ENCODE data around the gene CACNA1G. TPM values are rescaled to one million over a fixed set of nuclear protein-coding genes. Genes with fewer than 3 reads are reported as not detected.
A peak's percentile ranks its signal among the peaks of the same experiment; 100 is the strongest.

The CACNA1G gene
- total and polyA plus RNA-seq, 5 donors, result 4.3 to 14.8 (median 4.5) TPM

GRCh38 chr17:50626037-50626574 lies 65.6 kb downstream of the CACNA1G start:
- Histone ChIP-seq H3K4me3 (ENCODE audit: low read length) (no peak overlapping the region), H3K27ac (ENCODE audit: low read length) (no peak overlapping the region), H3K27me3 (ENCODE audit: control insufficient read depth, insufficient read depth) (no peaks in the 10 kb centered on the region), H3K4me1 (ENCODE audit: control insufficient read depth, insufficient read depth, low read length) (no peaks in the 10 kb centered on the region), H3K9me3 (ENCODE audit: control insufficient read depth, low read length) (no peaks in the 10 kb centered on the region)
- DNase-seq (peak; percentile 80 to 91 (median 90)), ATAC-seq (peak; percentile 71 to 81)
- intact Hi-C loops (cut with DNase I), result loop anchor here (5.0 to 10.0 kb wide), 2 partner anchors 74 to 141 kb away; no protein-coding TSS in a partner anchor
- 41% methylated on average over 19 of the region's 19 CpGs for WGBS

- DNase-seq (peak in 1 of 3 donors; percentile 12), ATAC-seq (no peak)
- intact Hi-C loops (cut with DNase I), result loop anchor here (5.0 to 10.0 kb wide), 2 partner anchors 75 to 142 kb away; no protein-coding TSS in a partner anchor
- WGBS, result 84% methylated on average over 17 of the region's 17 CpGs
- no peak overlapping the region for H3K4me3 ChIP-seq (ENCODE audit: low read length)
- H3K27ac ChIP-seq (ENCODE audit: low read length), result no peak overlapping the region
- H3K9me3 ChIP-seq (ENCODE audit: control insufficient read depth, low read length), result no peaks in the 10 kb centered on the region
- no peaks in the 10 kb centered on the region for H3K27me3 ChIP-seq (ENCODE audit: control insufficient read depth, insufficient read depth)
- no peaks in the 10 kb centered on the region for H3K4me1 ChIP-seq (ENCODE audit: control insufficient read depth, insufficient read depth, low read length)
These were observed 66.7 kb downstream of the CACNA1G start for GRCh38 chr17:50627036-50627781.

- no peaks in the 10 kb centered on the region for H3K9me3 ChIP-seq (ENCODE audit: control insufficient read depth, low read length)
- ATAC-seq (no peak), DNase-seq (peak in 1 of 3 donors; percentile 57)
- H3K27me3 ChIP-seq (ENCODE audit: control insufficient read depth, insufficient read depth), result no peaks in the 10 kb centered on the region
- no peak overlapping the region for H3K4me3 ChIP-seq (ENCODE audit: low read length)
- 43% methylated on average over 17 of the region's 17 CpGs for WGBS
- H3K4me1 ChIP-seq (ENCODE audit: control insufficient read depth, insufficient read depth, low read length), result no peaks in the 10 kb centered on the region
- intact Hi-C loops (cut with DNase I), result loop anchor here (5.0 to 10.0 kb wide), 2 partner anchors 76 to 143 kb away; no protein-coding TSS in a partner anchor
- H3K27ac ChIP-seq (ENCODE audit: low read length), result no peak overlapping the region
These were observed 67.5 kb downstream of the CACNA1G start for GRCh38 chr17:50627782-50628601.

- DNase-seq, result peak in 1 of 3 donors; percentile 12
- no peak for ATAC-seq
- Histone ChIP-seq H3K4me1 (ENCODE audit: control insufficient read depth, insufficient read depth, low read length) (no peaks in the 10 kb centered on the region), H3K4me3 (ENCODE audit: low read length) (no peak overlapping the region), H3K27me3 (ENCODE audit: control insufficient read depth, insufficient read depth) (no peaks in the 10 kb centered on the region), H3K27ac (ENCODE audit: low read length) (no peak overlapping the region), H3K9me3 (ENCODE audit: control insufficient read depth, low read length) (no peaks in the 10 kb centered on the region)
- intact Hi-C loops (cut with DNase I), result loop anchor here (5.0 to 10.0 kb wide), 3 partner anchors 52 to 145 kb away; no protein-coding TSS in a partner anchor
- 68% methylated on average over 6 of the region's 6 CpGs for WGBS
These were observed 69.4 kb downstream of the CACNA1G start for GRCh38 chr17:50629902-50630301.

- intact Hi-C loops (cut with DNase I), result loop anchor here in 1 of 4 donors (5.0 kb wide), 1 partner anchor 52 kb away; no protein-coding TSS in a partner anchor
- Histone ChIP-seq H3K9me3 (ENCODE audit: control insufficient read depth, low read length) (no peaks in the 10 kb centered on the region), H3K4me3 (ENCODE audit: low read length) (no peak overlapping the region), H3K27ac (ENCODE audit: low read length) (no peak overlapping the region), H3K27me3 (ENCODE audit: control insufficient read depth, insufficient read depth) (no peaks in the 10 kb centered on the region), H3K4me1 (ENCODE audit: control insufficient read depth, insufficient read depth, low read length) (no peaks in the 10 kb centered on the region)
- ATAC-seq (peak; percentile 36 to 42), DNase-seq (peak in 2 of 3 donors; percentile 70 to 73)
- WGBS, result 64% methylated on average over 7 of the region's 7 CpGs
These were observed 70.1 kb downstream of the CACNA1G start for GRCh38 chr17:50630524-50631194.

- DNase-seq (peak in 1 of 3 donors; percentile 51), ATAC-seq (no peak)
- no peaks in the 10 kb centered on the region for H3K9me3 ChIP-seq (ENCODE audit: control insufficient read depth, low read length)
- no peaks in the 10 kb centered on the region for H3K4me1 ChIP-seq (ENCODE audit: control insufficient read depth, insufficient read depth, low read length)
- no peak overlapping the region for H3K4me3 ChIP-seq (ENCODE audit: low read length)
- 54% methylated on average over 11 of the region's 11 CpGs for whole genome bisulfite sequencing
- intact Hi-C loops (cut with DNase I), result loop anchor here in 1 of 4 donors (5.0 kb wide), 1 partner anchor 51 kb away; no protein-coding TSS in a partner anchor
- H3K27me3 ChIP-seq (ENCODE audit: control insufficient read depth, insufficient read depth), result no peaks in the 10 kb centered on the region
- H3K27ac ChIP-seq (ENCODE audit: low read length), result no peak overlapping the region
These were observed 70.8 kb downstream of the CACNA1G start for GRCh38 chr17:50631195-50631907.

- Histone ChIP-seq H3K27ac (ENCODE audit: low read length) (no peak overlapping the region), H3K27me3 (ENCODE audit: control insufficient read depth, insufficient read depth) (no peaks in the 10 kb centered on the region), H3K9me3 (ENCODE audit: control insufficient read depth, low read length) (no peaks in the 10 kb centered on the region), H3K4me3 (ENCODE audit: low read length) (no peak overlapping the region), H3K4me1 (ENCODE audit: control insufficient read depth, insufficient read depth, low read length) (no peaks in the 10 kb centered on the region)
- 85% methylated on average over 9 of the region's 9 CpGs for WGBS
- intact Hi-C loops (cut with DNase I), result loop anchor here in 1 of 4 donors (5.0 kb wide), 1 partner anchor 50 kb away; no protein-coding TSS in a partner anchor
- peak in 1 of 3 donors; percentile 7 for DNase-seq
- ATAC-seq, result no peak
These were observed 71.5 kb downstream of the CACNA1G start for GRCh38 chr17:50631908-50632571.

GRCh38 chr17:50632637-50633036 lies 72.1 kb downstream of the CACNA1G start:
- ATAC-seq (no peak), DNase-seq (peak in 1 of 3 donors; percentile 18)
- Histone ChIP-seq H3K27ac (ENCODE audit: low read length) (no peak overlapping the region), H3K4me1 (ENCODE audit: control insufficient read depth, insufficient read depth, low read length) (no peaks in the 10 kb centered on the region), H3K4me3 (ENCODE audit: low read length) (no peak overlapping the region), H3K9me3 (ENCODE audit: control insufficient read depth, low read length) (no peaks in the 10 kb centered on the region), H3K27me3 (ENCODE audit: control insufficient read depth, insufficient read depth) (no peaks in the 10 kb centered on the region)
- intact Hi-C loops (cut with DNase I), result loop anchor here in 1 of 4 donors (5.0 kb wide), 1 partner anchor 50 kb away; no protein-coding TSS in a partner anchor
- 94% methylated on average over 5 of the region's 5 CpGs for WGBS

- H3K4me1 ChIP-seq (ENCODE audit: control insufficient read depth, insufficient read depth, low read length), result peaks cover 3% of the 10 kb centered on the region
- H3K27ac ChIP-seq (ENCODE audit: low read length), result no peak overlapping the region
- 93% methylated on average over 9 of the region's 9 CpGs for WGBS
- no peaks in the 10 kb centered on the region for H3K27me3 ChIP-seq (ENCODE audit: control insufficient read depth, insufficient read depth)
- intact Hi-C loops (cut with DNase I), result loop anchor here in 1 of 4 donors (5.0 kb wide), 1 partner anchor 49 kb away; no protein-coding TSS in a partner anchor
- DNase-seq (no peak), ATAC-seq (no peak)
- H3K9me3 ChIP-seq (ENCODE audit: control insufficient read depth, low read length), result no peaks in the 10 kb centered on the region
- H3K4me3 ChIP-seq (ENCODE audit: low read length), result no peak overlapping the region
These were observed 73.2 kb downstream of the CACNA1G start for GRCh38 chr17:50633683-50634082.

All from right cardiac atrium (tissue), 5 donors.